Measurements from ENCODE around the gene SYMPK. TPM values are rescaled to one million over a fixed set of nuclear protein-coding genes. Genes with fewer than 3 reads are reported as not detected.
A peak's percentile ranks its signal among the peaks of the same experiment; 100 is the strongest.

The SYMPK gene
- total and polyA plus RNA-seq, 9 donors, result 24.8 to 61.9 (median 50.1) TPM

DNA sequence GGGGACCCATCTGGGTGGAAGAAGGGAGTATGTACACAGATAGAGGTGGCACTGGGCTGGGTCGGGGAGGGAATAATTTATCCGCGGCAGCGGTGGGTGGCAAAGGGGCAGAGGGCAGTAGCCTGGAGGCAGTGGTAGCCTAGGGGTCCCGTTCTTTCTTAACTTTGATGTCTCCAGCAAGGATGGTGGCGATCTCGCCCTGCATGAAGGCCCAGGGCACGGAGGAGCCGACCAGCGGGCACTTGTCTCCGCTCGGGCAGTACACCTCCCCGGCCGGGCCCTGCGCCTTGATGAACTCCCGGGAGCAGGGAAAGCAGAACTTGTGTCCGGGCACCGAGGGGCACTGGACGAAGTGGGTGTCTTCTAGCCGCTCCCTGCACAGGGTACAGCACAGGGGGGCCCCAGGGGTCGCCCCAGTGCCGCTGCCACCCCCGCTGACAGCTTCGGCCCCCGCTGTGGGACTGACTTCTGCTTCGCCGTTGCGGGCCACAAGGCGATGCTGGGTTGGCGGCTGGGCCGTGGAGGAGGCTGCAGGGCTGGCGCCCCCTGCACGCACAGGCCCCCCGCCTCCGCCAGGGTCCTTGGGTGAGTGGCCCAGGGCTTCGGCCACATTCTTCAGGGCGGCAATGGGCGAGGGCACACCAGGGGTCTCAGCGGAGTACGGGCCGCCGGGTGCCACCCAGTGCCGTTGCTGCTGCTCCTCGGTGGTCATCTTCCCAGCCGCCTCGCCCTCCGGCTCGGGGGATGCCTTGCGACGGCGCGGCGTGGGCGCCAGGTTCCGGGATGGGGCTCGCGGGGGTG is 21.1 kb upstream of the SYMPK start:
- WGBS, 3 donors, result 75 to 88% (median 80%) methylated on average over 45 to 57 of the region's 57 CpGs
- TF ChIP-seq POLR2A (IDR thresholded peaks at IDR 0.05), result no peak
- peak; percentile 25 to 59 (median 50) for DNase-seq
- intact Hi-C loops (cut with DNase I), result loop anchor here in 1 of 4 donors (10.0 kb wide), 1 partner anchor 69 kb away; the partner anchor contains the start of gene RSPH6A
- Histone ChIP-seq H3K27me3 (no peaks in the 10 kb centered on the region), H3K4me1 (ENCODE audit: insufficient read depth) (peaks cover 23% of the 10 kb centered on the region), H3K9me3 (no peaks in the 10 kb centered on the region), H3K4me3 (no peak overlapping the region), H3K27ac (no peak overlapping the region), H3K36me3 (no peaks in the 10 kb centered on the region)

DNA sequence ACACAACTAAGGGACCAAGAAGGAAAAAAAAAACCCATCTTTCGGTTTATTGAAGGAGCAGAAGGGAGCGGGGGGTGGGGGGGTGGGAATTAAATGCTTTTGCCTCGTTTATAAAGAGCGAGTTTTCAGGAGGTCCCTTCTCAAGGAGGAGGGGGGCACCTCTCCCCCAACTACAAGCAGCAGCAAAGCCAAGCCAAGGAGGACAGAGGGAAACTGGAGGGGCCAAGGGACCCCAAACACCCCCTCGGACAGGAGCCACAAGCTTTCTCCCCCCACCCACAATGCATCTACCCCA is 20.6 kb upstream of the SYMPK start:
- Histone ChIP-seq H3K4me3 (no peak overlapping the region), H3K27ac (no peak overlapping the region), H3K4me1 (ENCODE audit: insufficient read depth) (peaks cover 23% of the 10 kb centered on the region), H3K27me3 (no peaks in the 10 kb centered on the region), H3K9me3 (no peaks in the 10 kb centered on the region), H3K36me3 (no peaks in the 10 kb centered on the region)
- 19 to 25% (median 23%) methylated on average over 5 of the region's 5 CpGs for WGBS, 3 donors
- TF ChIP-seq POLR2A (IDR thresholded peaks at IDR 0.05), result no peak
- TF ChIP-seq, protein P1, sequence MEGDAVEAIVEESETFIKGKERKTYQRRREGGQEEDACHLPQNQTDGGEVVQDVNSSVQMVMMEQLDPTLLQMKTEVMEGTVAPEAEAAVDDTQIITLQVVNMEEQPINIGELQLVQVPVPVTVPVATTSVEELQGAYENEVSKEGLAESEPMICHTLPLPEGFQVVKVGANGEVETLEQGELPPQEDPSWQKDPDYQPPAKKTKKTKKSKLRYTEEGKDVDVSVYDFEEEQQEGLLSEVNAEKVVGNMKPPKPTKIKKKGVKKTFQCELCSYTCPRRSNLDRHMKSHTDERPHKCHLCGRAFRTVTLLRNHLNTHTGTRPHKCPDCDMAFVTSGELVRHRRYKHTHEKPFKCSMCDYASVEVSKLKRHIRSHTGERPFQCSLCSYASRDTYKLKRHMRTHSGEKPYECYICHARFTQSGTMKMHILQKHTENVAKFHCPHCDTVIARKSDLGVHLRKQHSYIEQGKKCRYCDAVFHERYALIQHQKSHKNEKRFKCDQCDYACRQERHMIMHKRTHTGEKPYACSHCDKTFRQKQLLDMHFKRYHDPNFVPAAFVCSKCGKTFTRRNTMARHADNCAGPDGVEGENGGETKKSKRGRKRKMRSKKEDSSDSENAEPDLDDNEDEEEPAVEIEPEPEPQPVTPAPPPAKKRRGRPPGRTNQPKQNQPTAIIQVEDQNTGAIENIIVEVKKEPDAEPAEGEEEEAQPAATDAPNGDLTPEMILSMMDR (IDR thresholded peaks at IDR 0.05), result peak in 1 of 3 donors; percentile 10
- no peak for DNase-seq
- intact Hi-C loops (cut with DNase I), result loop anchor here in 1 of 4 donors (10.0 kb wide), 1 partner anchor 69 kb away; the partner anchor contains the start of gene RSPH6A

DNA sequence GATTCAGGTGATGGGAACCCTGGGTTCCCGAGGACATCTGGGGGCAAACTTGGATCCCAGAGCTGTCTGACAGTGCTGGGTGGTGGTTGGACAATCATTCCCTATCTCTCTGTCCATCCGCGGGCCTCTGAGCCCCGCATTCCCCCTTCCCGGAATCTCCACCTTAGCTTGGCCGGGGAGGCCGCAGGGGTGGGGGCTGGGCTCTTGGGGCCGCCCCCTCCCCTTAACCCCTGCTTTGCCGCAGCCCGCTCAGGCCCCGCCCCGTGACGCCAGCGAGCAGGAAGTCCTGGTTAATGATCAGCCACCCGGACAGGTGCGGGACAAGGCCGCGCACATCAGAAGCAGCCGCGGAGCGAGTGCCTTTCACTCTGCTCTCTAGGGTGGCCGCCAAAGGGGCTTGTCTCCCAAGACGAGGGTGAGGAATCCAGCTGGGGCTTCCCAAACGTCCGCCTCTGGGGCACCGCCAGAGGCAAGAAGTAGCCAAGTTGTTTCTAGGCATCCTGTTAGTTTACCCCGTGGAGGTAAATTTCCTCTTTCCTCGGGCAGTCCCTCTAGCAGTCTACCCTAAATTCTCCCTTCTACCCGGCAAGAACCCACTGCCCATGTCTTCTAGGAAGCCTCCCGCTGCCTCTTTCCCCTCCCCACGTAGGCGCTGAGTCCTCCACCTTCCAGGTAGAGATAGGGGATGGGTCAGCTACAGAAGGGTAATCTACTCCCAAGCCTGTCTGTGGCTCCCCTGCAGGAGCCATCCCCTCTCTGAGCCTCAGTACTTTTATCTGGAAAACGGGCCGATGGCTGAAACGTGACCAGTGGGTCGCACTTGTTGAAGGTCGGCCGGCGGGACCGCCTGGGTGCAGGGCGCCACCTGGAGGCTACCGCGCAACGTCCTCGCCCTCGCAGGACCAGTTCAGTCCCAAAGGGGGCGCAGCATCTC is 20.0 kb upstream of the SYMPK start:
- intact Hi-C loops (cut with DNase I), result loop anchor here in 1 of 4 donors (10.0 kb wide), 1 partner anchor 68 kb away; the partner anchor contains the start of gene RSPH6A
- WGBS, 3 donors, result 7 to 13% (median 10%) methylated on average over 45 to 47 of the region's 47 CpGs
- DNase-seq, result peak; percentile 69 to 89 (median 82)
- Histone ChIP-seq H3K4me1 (ENCODE audit: insufficient read depth) (peaks cover 23% of the 10 kb centered on the region), H3K27me3 (no peaks in the 10 kb centered on the region), H3K36me3 (no peaks in the 10 kb centered on the region), H3K9me3 (no peaks in the 10 kb centered on the region), H3K27ac (no peak overlapping the region), H3K4me3 (peak overlapping the region; percentile 4)
- TF ChIP-seq, protein P1 (IDR thresholded peaks at IDR 0.05), result peak; percentile 52 to 77 (median 64)
- TF ChIP-seq POLR2A (IDR thresholded peaks at IDR 0.05), result no peak

DNA sequence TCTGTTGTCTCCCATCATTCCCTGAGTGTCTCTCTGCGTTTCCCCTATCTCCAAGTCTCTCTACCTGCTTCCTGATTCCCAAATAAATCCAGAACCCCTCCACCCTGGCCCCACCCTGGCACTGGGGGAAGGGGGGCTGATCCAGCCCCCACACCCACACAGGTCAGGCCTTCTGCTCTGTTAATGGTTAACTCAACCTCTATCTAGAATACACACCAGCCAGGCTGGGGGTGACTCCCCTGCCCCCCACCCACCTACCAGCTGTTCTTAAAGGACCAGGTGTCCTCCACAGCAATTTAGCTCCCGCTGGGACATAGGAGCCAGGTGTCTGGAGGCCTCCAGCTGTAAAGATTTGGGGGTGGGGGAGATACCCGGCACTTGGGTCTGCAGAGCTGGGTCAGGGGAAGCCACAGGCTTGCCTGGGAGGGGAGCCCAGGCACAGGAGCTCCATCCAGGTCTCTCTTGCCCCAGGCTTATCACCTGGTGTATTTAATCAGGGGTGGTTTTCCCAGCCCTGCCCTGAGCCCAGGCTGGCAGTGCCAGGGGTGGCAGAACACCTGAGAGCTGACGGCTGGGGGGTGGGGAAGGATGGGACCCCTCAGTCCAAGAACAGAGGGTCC is 19.1 kb upstream of the SYMPK start:
- TF ChIP-seq, protein P1 (IDR thresholded peaks at IDR 0.05), result no peak
- TF ChIP-seq EP300 (IDR thresholded peaks at IDR 0.05) (no peak), POLR2A (IDR thresholded peaks at IDR 0.05) (no peak)
- no peaks in the 10 kb centered on the region for H3K36me3 ChIP-seq
- H3K9me3 ChIP-seq, result no peaks in the 10 kb centered on the region
- no peak for DNase-seq
- H3K27ac ChIP-seq, result no peak overlapping the region
- H3K27me3 ChIP-seq, result no peaks in the 10 kb centered on the region
- intact Hi-C loops (cut with DNase I), result loop anchor here in 1 of 4 donors (10.0 kb wide), 1 partner anchor 67 kb away; the partner anchor contains the start of gene RSPH6A
- H3K4me3 ChIP-seq, result no peak overlapping the region
- WGBS, 3 donors, result 47 to 58% (median 56%) methylated on average over 4 of the region's 4 CpGs
- H3K4me1 ChIP-seq (ENCODE audit: insufficient read depth), result peaks cover 21% of the 10 kb centered on the region

Data from ovary (tissue), 9 donors.